Mucosa of gallbladder (tissue), 1 donor: ENCODE results near the gene MON1A. TPM values are rescaled to one million over a fixed set of nuclear protein-coding genes. Genes with fewer than 3 reads are reported as not detected.
A peak's percentile ranks its signal among the peaks of the same experiment; 100 is the strongest.
"Not testable (repeated sequence)": the region's sequence is repeated elsewhere in the genome, so short reads cannot be mapped to it uniquely, and the experiment has no call there.

Experiments
- DNase-seq: peaks from one replicate; pipeline ENCODE4 v3.0.0-alpha.2; 2020; ENCODE audit warnings: low spot score
- total RNA-seq: library from RNA; stranded (reverse); gene quantifications from one replicate; pipeline ENCODE4 v1.2.1, GENCODE V29; 2021
- donor health status: DM: no; HTN: no; CAD: no.

Gene MON1A
- total RNA-seq, 1 donor from 2014 or later, result 9.7 TPM

GRCh38 chr3:49917806-49918590 is 11.6 kb downstream of the MON1A start:
- DNase-seq, result not testable (repeated sequence)

GRCh38 chr3:49916686-49917085 is 12.9 kb downstream of the MON1A start:
- DNase-seq, result no peak

GRCh38 chr3:49914906-49915305 is 14.7 kb downstream of the MON1A start:
- no peak for DNase-seq

DNA sequence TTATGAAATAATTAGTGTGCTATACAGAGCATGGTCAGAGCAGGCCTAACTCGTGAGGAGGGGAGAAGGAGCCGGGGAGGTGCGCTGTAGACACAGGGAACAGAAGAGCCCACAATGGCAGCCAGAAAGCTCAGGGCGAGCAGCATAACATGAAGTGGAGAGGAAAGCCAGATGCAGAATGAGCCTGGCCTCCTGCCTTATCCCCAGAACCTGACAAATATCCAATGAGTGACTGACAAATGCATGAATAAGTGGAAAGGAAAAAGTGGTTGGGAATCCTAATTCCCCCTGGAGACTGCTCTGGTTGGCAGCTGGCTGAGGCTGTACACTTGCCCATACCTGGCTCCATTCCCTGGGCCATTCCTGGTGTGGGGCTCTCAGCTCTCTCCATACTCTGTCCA is 16.7 kb downstream of the MON1A start:
- no peak for DNase-seq

DNA sequence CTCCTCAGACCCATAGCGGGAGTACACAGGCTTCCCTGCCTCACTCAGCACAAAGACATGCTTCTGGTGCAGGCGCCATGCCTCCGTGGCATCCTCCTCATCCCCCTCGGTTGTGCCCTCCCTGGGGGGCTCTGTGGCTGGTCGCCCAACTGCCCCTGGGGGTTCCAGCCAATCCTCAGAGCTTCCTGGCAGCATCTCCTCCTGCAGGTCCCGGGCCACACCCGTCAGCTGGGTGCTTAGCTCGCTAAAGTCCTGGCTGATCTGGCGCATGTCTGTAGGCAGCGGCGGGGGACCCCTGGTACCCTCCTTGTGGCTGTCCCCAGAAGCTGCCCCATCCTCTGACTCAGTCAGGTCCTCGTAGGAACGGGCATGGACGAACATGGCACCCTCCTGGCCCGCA is 18.0 kb downstream of the MON1A start:
- DNase-seq, result no peak

DNA sequence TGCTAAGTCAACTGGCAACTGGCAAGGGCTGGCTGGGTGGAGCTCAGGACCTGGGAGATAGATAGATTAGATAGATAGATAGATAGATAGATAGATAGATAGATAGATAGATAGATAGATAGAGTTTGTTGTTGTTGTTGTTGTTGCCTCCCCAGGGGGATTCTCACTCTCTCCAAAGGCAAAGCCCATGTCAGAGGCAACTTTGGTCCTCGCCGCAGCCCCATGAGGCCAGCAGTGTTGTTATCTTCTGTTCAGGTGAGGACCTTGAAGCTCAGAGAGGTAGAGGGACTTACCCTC is 18.5 kb downstream of the MON1A start:
- no peak for DNase-seq

DNA sequence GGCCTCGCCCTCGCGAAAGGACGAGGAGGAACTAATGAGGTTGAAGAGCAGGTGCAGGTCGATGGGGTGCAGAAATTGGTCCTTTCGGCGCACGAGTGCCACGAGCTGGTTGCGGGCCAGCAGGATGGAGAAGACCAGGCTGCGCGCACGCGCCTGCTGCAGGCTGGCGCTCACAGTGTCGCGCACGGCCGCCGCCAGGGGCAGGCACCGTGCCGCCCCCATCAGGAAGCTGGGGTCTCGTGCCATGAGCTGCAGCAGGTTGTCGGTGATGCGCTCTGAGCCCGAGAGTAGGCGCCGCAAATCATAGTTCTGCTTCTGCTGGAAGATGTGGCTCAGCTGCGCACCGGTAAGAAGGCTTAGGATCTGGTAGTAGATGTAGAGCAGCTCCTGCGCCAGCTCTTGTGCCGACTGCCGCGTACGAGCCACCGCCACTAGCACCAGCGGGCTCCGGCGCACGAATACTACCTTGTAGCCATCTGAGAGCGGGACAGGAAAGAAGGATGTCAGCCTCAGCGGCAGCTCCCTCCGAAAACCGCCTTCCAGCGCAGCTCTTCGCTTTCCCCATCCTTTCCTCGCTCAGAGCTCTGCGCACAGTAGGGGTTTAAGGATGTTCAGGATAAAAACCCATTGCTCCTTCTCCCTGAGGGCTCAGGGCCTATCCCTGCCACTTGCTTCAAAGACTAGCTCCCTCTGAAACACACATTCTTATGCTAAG is 19.0 kb downstream of the MON1A start:
- no peak for DNase-seq

- no peak for DNase-seq
These were observed 21.0 kb downstream of the MON1A start for GRCh38 chr3:49908373-49909199.

DNA sequence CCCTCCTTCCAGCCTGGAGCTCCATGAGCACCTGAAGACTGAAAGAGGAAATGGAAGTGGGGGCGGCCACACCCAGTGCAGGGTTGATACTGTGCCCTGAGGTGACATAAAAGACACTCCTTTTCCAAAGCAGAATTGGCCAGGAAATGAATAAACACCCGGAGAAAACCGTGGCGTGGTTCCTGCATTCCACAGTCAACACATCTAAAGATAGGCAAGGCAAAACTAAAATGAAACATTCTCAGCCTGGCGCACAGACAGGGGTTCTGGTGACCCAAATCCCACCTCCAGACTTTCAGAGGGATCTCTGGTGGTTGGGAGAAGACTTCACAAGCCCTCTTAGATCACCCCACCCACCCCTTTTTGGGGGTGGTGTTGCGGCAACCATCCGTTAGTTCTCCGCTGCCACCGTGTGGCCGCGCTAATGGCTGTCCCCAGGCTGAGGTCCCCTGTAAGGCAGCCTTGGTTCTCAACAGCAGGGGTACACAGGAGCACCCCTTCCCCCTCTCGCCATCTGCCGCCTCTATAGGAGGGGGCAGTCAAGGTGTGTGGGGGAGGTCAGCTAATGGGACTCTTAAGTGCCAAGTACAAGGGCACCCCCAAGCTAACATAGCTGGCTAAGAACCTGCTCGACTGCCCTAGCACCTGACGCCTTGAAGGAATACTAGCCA is 23.4 kb downstream of the MON1A start:
- DNase-seq, result peak; percentile 64

DNA sequence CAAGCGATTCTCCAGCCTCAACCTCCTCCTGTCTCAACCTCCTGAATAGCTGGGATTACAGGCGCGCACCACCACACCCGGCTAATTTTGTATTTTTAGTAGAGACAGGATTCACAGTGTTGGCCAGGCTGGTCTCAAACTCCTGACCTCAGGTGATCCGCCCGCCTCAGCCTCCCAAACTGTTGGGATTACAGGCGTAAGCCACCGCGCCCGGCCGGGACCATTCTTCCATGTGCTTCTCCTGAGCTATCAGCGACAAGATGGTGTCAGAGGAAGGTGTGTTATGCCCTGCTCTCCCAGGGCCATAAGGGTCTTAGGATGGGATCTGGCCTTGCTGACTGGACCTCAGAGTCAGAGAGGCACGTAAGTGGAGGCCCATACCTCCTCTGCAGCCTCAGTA is 25.2 kb downstream of the MON1A start:
- DNase-seq, result not testable (repeated sequence)

- peak; percentile 87 for DNase-seq
These were observed 25.9 kb downstream of the MON1A start, which contains the start of gene MST1R for GRCh38 chr3:49903451-49904424. Gene MST1R (minus strand): TSS chr3:49903873. CDS start chr3:49903609, 264 bp downstream.

- DNase-seq, result no peak
These were observed 26.9 kb downstream of the MON1A start for GRCh38 chr3:49902511-49903345.

DNA sequence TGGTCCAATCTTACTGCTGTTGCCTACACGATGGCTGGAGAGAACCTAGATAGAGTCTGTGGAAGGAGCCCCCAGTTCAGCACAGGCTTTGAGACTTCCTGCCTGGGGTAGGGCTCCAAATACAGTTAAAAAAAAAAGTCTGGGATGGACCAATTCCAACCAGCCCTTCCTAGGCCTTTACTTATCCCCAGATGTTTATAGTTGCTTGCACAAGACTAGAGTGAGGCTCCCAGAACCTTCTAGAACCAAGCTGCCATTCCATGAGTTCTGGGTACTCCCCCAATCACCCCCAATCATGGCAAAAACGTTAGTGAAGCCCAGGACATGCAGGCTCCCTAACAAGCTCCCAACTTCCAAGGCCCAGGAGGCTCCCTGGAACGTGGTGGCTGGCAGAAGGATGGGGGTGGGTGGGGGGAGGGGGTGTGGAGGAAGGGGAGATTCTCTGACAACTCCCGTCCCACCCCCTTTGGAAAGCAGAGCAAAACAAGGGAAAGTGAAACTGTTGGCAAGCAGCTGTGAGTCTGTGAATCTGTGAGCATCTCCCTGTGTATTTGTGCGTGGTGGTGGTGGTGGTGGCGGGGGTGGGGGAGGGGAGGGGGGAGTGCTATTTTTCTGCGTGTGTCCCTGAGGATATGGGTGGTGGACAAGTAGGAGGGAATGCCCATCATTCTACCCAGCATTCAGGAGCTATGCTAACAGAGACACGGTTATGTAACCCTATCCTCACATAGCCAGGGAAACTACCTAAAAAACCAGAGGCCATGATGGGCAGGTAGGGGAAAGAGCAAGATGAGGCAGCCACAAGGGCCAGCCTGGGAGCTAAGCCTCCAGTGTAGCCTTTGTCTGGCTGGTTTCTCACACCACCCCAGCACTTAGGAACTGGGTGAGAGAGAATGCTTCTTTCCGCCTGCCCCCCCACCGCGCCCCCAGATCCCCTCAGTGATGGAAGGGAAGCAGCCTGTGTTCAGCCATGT is 28.0 kb downstream of the MON1A start:
- no peak for DNase-seq

DNA sequence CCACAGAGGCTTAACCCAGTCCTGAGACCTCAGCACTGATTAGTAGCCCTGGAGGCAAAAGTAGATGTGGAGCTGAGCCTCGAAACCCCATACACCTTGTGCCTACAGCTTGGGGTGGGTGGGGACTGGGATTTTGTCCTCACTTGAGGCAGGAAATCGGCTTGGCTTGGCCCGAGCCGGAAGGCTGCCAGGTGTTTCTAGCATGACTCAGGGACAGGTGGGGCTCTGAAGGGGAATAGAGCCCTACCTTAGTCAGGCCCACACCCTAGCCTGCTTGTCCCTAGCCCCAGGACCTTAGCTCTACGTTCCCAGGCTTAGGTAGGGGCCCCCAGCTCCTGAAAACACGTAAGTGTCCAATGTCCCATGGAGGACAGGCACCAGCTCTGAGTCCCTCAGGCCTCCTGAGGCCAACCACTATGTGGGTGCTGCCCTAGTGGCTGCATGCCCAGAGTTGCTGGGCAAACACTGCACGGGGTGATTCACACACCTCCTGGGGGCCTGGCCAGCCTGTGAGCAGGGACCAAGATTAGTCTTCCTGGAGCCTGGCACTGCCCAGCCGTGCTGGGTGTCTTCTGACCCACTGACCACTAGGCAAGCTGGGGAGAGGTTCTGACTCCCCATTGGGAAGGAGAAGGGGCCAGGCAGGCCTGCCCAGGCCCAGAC is 29.0 kb downstream of the MON1A start:
- DNase-seq, result peak; percentile 82

GRCh38 chr3:49899815-49900214 is 29.8 kb downstream of the MON1A start:
- DNase-seq, result no peak

DNA sequence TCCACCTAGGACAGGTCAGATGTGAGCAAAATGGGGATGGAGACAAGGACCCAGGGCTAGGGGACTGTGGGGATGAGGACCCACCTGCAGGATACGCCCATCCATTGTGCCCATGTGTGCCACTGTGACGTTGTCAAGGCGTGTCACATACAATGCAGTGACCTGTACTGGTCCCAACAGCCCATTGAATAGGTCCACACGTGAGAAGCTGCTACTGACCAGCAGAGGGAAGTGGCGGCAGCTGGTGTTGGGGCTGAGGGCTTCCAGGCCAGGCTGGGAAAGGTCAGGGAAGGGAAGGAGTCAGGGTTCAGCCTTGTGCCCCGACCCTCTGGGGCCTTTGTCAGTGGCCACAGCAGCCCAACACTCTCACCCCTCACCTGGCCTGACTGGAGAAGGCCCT is 30.6 kb downstream of the MON1A start:
- no peak for DNase-seq

DNA sequence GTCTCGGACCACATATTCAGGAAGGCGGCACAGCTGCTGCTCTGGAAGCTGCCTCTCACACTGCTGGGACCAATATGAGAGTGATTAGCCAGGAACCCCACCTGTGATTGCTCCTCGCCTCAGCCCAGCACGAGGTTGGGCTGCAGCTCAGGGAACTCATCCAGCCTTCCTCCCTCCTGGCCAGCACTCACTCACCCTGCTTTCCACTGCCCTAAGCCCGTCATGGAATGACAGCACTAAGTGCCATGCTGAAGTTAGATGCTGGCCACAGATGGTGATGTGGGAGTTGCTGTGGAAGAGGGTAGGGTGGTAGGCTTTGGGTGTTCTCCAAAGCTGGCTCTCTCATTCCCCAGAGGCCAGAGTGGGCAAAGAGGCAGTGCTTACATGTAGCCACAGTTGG is 33.3 kb downstream of the MON1A start:
- no peak for DNase-seq

DNA sequence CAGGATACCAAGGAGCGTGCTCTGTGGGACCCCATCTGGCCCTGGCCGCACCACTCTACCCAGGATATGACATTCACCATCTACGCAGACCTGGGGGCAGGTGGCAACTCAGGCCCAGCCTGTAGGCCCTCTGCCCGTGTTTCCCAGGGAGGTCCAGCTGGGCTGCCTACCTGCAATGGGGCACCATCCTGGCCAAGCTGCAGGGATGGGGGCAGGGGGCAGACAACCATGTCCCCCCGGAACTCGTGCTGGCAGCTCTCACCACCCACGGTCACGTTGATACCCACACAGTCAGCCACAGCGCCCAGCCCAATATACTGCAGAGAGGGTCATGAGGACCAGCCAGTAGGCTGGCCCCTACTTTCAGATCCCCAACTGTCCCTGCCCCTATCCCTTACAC is 33.8 kb downstream of the MON1A start:
- DNase-seq, result no peak
